HepG2 (cell line): Measurements from ENCODE around the gene NLRC5. TPM values are rescaled to one million over a fixed set of nuclear protein-coding genes. Genes with fewer than 3 reads are reported as not detected.

Experiments
- AGO1 ChIP-seq: fragments of 200-400 bp; formaldehyde crosslinking; IDR thresholded peaks from 2 replicates; pipeline ENCODE4 v1.6.1; 2017; ENCODE audit warnings: mild to moderate bottlenecking, low read depth, low read length, moderate library complexity; ENCODE audit not compliant: poor library complexity, severe bottlenecking
- ARNT2 ChIP-seq: sonication (generic); formaldehyde crosslinking; IDR thresholded peaks from 2 replicates; pipeline ENCODE4 v1.8.0; 2022; ENCODE audit warnings: mild to moderate bottlenecking, low read depth, missing genetic modification reagents, moderate library complexity
- ETV6 ChIP-seq: sonication (generic); formaldehyde crosslinking; conservative IDR thresholded peaks from 2 replicates; pipeline ENCODE4 v1.4.0; 2020; ENCODE audit warnings: missing genetic modification reagents
- KAT8 ChIP-seq: IDR thresholded peaks from 2 replicates; pipeline ENCODE4 v1.6.1; 2016; ENCODE audit warnings: missing genetic modification reagents, missing compliant biosample characterization
- KDM1A ChIP-seq: IDR thresholded peaks from 2 replicates; pipeline ENCODE4 v1.6.1; 2016; ENCODE audit warnings: missing compliant biosample characterization
- KDM6A ChIP-seq: IDR thresholded peaks from 2 replicates; pipeline ENCODE4 v1.6.1; 2016; ENCODE audit warnings: low read depth
- KMT2B ChIP-seq: IDR thresholded peaks from 2 replicates; pipeline ENCODE4 v1.6.1; 2016; ENCODE audit warnings: missing genetic modification reagents, missing compliant biosample characterization
- PHB2 ChIP-seq: fragments of 450-650 bp; IDR thresholded peaks from 2 replicates; pipeline ENCODE4 v1.6.1; 2018; ENCODE audit not compliant: partially characterized antibody
- RARG ChIP-seq: sonication (generic); formaldehyde crosslinking; IDR thresholded peaks from 2 replicates; pipeline ENCODE4 v1.4.0; 2020; ENCODE audit warnings: low read depth, mild to moderate bottlenecking, missing genetic modification reagents
- RBFOX2 ChIP-seq: fragments of 200-400 bp; formaldehyde crosslinking; IDR thresholded peaks from 2 replicates; pipeline ENCODE4 v1.6.1; 2017; ENCODE audit warnings: low read depth, mild to moderate bottlenecking, low read length
- REXO4 ChIP-seq: sonication (generic); formaldehyde crosslinking; IDR thresholded peaks from 2 replicates; pipeline ENCODE4 v1.8.0; 2022; ENCODE audit warnings: missing genetic modification reagents, mild to moderate bottlenecking, borderline replicate concordance
- RFX1 ChIP-seq: fragments of 450-650 bp; IDR thresholded peaks from 2 replicates; pipeline ENCODE4 v1.6.1; 2017
- SAFB2 ChIP-seq: sonication (generic); formaldehyde crosslinking; IDR thresholded peaks from 2 replicates; pipeline ENCODE4 v1.5.1; 2020; ENCODE audit warnings: missing genetic modification reagents, low read depth, mild to moderate bottlenecking, borderline replicate concordance
- SP4 ChIP-seq: sonication (generic); formaldehyde crosslinking; IDR thresholded peaks from 2 replicates; pipeline ENCODE4 v1.8.1; 2023; ENCODE audit warnings: mild to moderate bottlenecking, missing genetic modification reagents
- TOPORS ChIP-seq: sonication (generic); formaldehyde crosslinking; IDR thresholded peaks from 2 replicates; pipeline ENCODE4 v1.8.0; 2023; ENCODE audit warnings: mild to moderate bottlenecking, missing genetic modification reagents
- ZBED4 ChIP-seq: sonication (generic); formaldehyde crosslinking; IDR thresholded peaks from 2 replicates; pipeline ENCODE4 v1.4.0; 2020; ENCODE audit warnings: missing genetic modification reagents, borderline replicate concordance
- ZEB1 ChIP-seq: IDR thresholded peaks from 2 replicates; pipeline ENCODE4 v1.6.1; 2012; ENCODE audit warnings: mild to moderate bottlenecking, low read depth, inconsistent platforms; ENCODE audit not compliant: insufficient replicate concordance
- ZNF101 ChIP-seq: sonication (generic); formaldehyde crosslinking; IDR thresholded peaks from 2 replicates; pipeline ENCODE4 v1.4.0; 2020; ENCODE audit warnings: mild to moderate bottlenecking, low read depth, missing genetic modification reagents, borderline replicate concordance
- ZNF263 ChIP-seq: sonication (generic); formaldehyde crosslinking; IDR thresholded peaks from 2 replicates; pipeline ENCODE4 v1.4.0; 2020; ENCODE audit warnings: missing genetic modification reagents
- ZNF773 ChIP-seq: sonication (generic); formaldehyde crosslinking; IDR thresholded peaks from 2 replicates; pipeline ENCODE4 v1.4.0; 2020; ENCODE audit warnings: missing genetic modification reagents, borderline replicate concordance
- ZSCAN22 ChIP-seq: sonication (generic); formaldehyde crosslinking; IDR thresholded peaks from 2 replicates; pipeline ENCODE4 v1.4.0; 2020; ENCODE audit warnings: mild to moderate bottlenecking, missing genetic modification reagents
- polyA plus RNA-seq, 8 experiments: library from polyadenylated mRNA; depleted of rRNA in 3 of 8; stranded (reverse) in 7 of 8; unstranded in 1 of 8; fragments of >200 nt; fragmentation: Illumina TruSeq in 4 of 8; extraction: Trizol in 4 of 8; gene quantifications; 2 replicates each; pipeline versions ENCODE4 v1.2.1 to v1.2.3, GENCODE V29; 2011 to 2016; ENCODE audit warnings: low read depth in 4 of 8, missing spikeins in 1 of 8, mixed read lengths in 1 of 8; ENCODE audit not compliant: insufficient read depth in 1 of 8
- total RNA-seq, 5 experiments: library from RNA; depleted of rRNA; stranded (reverse); fragments of >200 nt; fragmentation: Illumina TruSeq; extraction: Trizol; gene quantifications; 2 replicates each; pipeline ENCODE4 v1.2.3, GENCODE V29; 2016; ENCODE audit warnings: low read depth in 1 of 5
- TF ChIP-seq, protein P1 (sequence below): sonication (generic); formaldehyde crosslinking; IDR thresholded peaks from 2 replicates; pipeline ENCODE4 v1.4.0; 2020; ENCODE audit warnings: mild to moderate bottlenecking, missing genetic modification reagents
- TF ChIP-seq, protein P2 (sequence below): sonication (generic); formaldehyde crosslinking; IDR thresholded peaks from 2 replicates; pipeline ENCODE4 v1.5.0; 2020; ENCODE audit warnings: missing genetic modification reagents

Gene NLRC5
- total and polyA plus RNA-seq, 2 of the 13 experiments (the other 11 are each of a cell fraction or from before 2014, with no cell fraction given), result 6.3 to 12.7 TPM

- TF ChIP-seq TOPORS (no peak), ZSCAN22 (CRISPR knock-in tag) (no peak), AGO1 (no peak), KDM1A (CRISPR knock-in tag) (no peak), RARG (CRISPR knock-in tag) (no peak), ZEB1 (no peak), ZBED4 (CRISPR knock-in tag) (0 out of 2 replicates have a peak, but pooled peaks have one; percentile 1), SAFB2 (CRISPR knock-in tag) (no peak), KAT8 (CRISPR knock-in tag) (no peak), KMT2B (no peak), ETV6 (CRISPR knock-in tag) (0 out of 2 replicates have a peak, but pooled peaks have one; percentile 25), ZNF773 (CRISPR knock-in tag) (no peak), ARNT2 (CRISPR knock-in tag) (peak; percentile 31; the same call in 1 of the 2 replicates), ZNF101 (CRISPR knock-in tag) (no peak), RBFOX2 (peak; percentile 67; the same call in 1 of the 2 replicates), PHB2 (no peak), SP4 (CRISPR knock-in tag) (no peak; the same call in 1 of the 2 replicates), ZNF263 (CRISPR knock-in tag) (peak; percentile 65; the same call in 1 of the 2 replicates), KDM6A (CRISPR knock-in tag) (no peak), RFX1 (no peak), REXO4 (no peak)
- TF ChIP-seq, protein P1, sequence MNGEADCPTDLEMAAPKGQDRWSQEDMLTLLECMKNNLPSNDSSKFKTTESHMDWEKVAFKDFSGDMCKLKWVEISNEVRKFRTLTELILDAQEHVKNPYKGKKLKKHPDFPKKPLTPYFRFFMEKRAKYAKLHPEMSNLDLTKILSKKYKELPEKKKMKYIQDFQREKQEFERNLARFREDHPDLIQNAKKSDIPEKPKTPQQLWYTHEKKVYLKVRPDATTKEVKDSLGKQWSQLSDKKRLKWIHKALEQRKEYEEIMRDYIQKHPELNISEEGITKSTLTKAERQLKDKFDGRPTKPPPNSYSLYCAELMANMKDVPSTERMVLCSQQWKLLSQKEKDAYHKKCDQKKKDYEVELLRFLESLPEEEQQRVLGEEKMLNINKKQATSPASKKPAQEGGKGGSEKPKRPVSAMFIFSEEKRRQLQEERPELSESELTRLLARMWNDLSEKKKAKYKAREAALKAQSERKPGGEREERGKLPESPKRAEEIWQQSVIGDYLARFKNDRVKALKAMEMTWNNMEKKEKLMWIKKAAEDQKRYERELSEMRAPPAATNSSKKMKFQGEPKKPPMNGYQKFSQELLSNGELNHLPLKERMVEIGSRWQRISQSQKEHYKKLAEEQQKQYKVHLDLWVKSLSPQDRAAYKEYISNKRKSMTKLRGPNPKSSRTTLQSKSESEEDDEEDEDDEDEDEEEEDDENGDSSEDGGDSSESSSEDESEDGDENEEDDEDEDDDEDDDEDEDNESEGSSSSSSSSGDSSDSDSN (CRISPR knock-in tag), result peak; percentile 47; the same call in 1 of the 2 replicates
- TF ChIP-seq, protein P2, sequence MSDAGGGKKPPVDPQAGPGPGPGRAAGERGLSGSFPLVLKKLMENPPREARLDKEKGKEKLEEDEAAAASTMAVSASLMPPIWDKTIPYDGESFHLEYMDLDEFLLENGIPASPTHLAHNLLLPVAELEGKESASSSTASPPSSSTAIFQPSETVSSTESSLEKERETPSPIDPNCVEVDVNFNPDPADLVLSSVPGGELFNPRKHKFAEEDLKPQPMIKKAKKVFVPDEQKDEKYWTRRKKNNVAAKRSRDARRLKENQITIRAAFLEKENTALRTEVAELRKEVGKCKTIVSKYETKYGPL, result no peak
These were observed 102.8 kb downstream of the NLRC5 start, which contains the start of gene CPNE2 (continued) for GRCh38 chr16:57091975-57092785.
